K562 (cell line): ENCODE results near the gene PTPN1. TPM values are rescaled to one million over a fixed set of nuclear protein-coding genes. Genes with fewer than 3 reads are reported as not detected.
A peak's percentile ranks its signal among the peaks of the same experiment; 100 is the strongest.

ENCODE experiments used
- BCOR ChIP-seq: fragments of 450-650 bp; IDR thresholded peaks from 2 replicates; pipeline ENCODE4 v1.6.1; 2016
- CTCF ChIP-seq, 3 experiments: IDR thresholded peaks in 2 of 3; conservative IDR thresholded peaks in 1 of 3; 2 replicates each; pipeline ENCODE4 v1.5.1; 2011 to 2012; ENCODE audit warnings: low read length in 3 of 3, mild to moderate bottlenecking in 3 of 3, control low read depth in 2 of 3, improper control_type of control experiment in 1 of 3, inconsistent platforms in 1 of 3, low read depth in 1 of 3, mixed read lengths in 1 of 3, moderate library complexity in 1 of 3; ENCODE audit not compliant: insufficient read depth in 2 of 3
- FOXK2 ChIP-seq, 2 experiments: fragments of 450-650 bp; IDR thresholded peaks in 1 of 2; conservative IDR thresholded peaks in 1 of 2; 2 replicates each; pipeline ENCODE4 v1.6.1; 2016; ENCODE audit warnings: low read depth in 2 of 2, mild to moderate bottlenecking in 1 of 2
- GABPB1 ChIP-seq: sonication (generic); formaldehyde crosslinking; IDR thresholded peaks from 2 replicates; pipeline ENCODE4 v1.8.0; 2022; ENCODE audit warnings: mild to moderate bottlenecking, missing genetic modification reagents
- HOMEZ ChIP-seq: fragments of 250-450 bp; sonication (Bioruptor Pico); IDR thresholded peaks from 2 replicates; pipeline ENCODE4 v1.4.0; 2020; ENCODE audit warnings: mild to moderate bottlenecking, moderate library complexity
- HSF4 ChIP-seq: fragments of 250-450 bp; sonication (Bioruptor Pico); IDR thresholded peaks from 2 replicates; pipeline ENCODE4 v2.1.2; 2022; ENCODE audit warnings: mild to moderate bottlenecking, moderate library complexity, borderline replicate concordance
- JUND ChIP-seq, 2 experiments: IDR thresholded peaks; 2 replicates in 1 of 2; 3 replicates in 1 of 2; pipeline ENCODE4 v1.6.1; 2011; ENCODE audit warnings: borderline replicate concordance in 2 of 2, low read depth in 2 of 2, low read length in 2 of 2, improper control_type of control experiment in 1 of 2, missing biosample characterization in 1 of 2, missing genetic modification characterization in 1 of 2, missing genetic modification reagents in 1 of 2
- KDM4B ChIP-seq, 2 experiments: fragments of 450-650 bp in 1 of 2; sonication (generic) in 1 of 2; IDR thresholded peaks; 2 replicates each; pipeline ENCODE4 v1.6.1; 2016 to 2017; ENCODE audit warnings: borderline replicate concordance in 2 of 2, antibody characterized with exemption in 1 of 2, low read depth in 1 of 2, mild to moderate bottlenecking in 1 of 2
- MAZ ChIP-seq, 2 experiments: fragments of 450-650 bp in 1 of 2; sonication (generic) in 1 of 2; formaldehyde crosslinking; IDR thresholded peaks in 1 of 2; conservative IDR thresholded peaks in 1 of 2; 2 replicates each; pipeline versions ENCODE4 v1.4.0 to v1.5.0; 2020; ENCODE audit warnings: mild to moderate bottlenecking in 1 of 2, missing genetic modification reagents in 1 of 2
- MNT ChIP-seq, 2 experiments: fragments of 450-650 bp; conservative IDR thresholded peaks; 2 replicates each; pipeline ENCODE4 v1.6.1; 2017; ENCODE audit warnings: mild to moderate bottlenecking in 2 of 2, moderate library complexity in 2 of 2
- MTA3 ChIP-seq: fragments of 450-650 bp; formaldehyde crosslinking; IDR thresholded peaks from 2 replicates; pipeline ENCODE4 v1.6.1; 2017; ENCODE audit warnings: mild to moderate bottlenecking, borderline replicate concordance
- NR1H2 ChIP-seq: sonication (generic); formaldehyde crosslinking; IDR thresholded peaks from 2 replicates; pipeline ENCODE4 v1.4.0; 2020; ENCODE audit warnings: mild to moderate bottlenecking, missing genetic modification reagents
- OTX1 ChIP-seq: fragments of 450-650 bp; formaldehyde crosslinking; IDR thresholded peaks from 2 replicates; pipeline ENCODE4 v1.4.0; 2022; ENCODE audit warnings: mild to moderate bottlenecking
- STAG1 ChIP-seq: sonication (generic); formaldehyde crosslinking; IDR thresholded peaks from 2 replicates; pipeline ENCODE4 v1.5.0; 2020; ENCODE audit warnings: missing genetic modification reagents, borderline replicate concordance
- TFAP4 ChIP-seq: sonication (generic); formaldehyde crosslinking; IDR thresholded peaks from 2 replicates; pipeline ENCODE4 v1.8.0; 2022; ENCODE audit warnings: missing genetic modification reagents, mild to moderate bottlenecking, moderate library complexity, borderline replicate concordance
- ZBTB17 ChIP-seq: fragments of 450-650 bp; formaldehyde crosslinking; IDR thresholded peaks from 2 replicates; pipeline ENCODE4 v1.4.0; 2020; ENCODE audit warnings: mild to moderate bottlenecking
- ZKSCAN8 ChIP-seq: fragments of 200-800 bp; sonication (Bioruptor generic); IDR thresholded peaks from 2 replicates; pipeline ENCODE4 v1.6.1; 2016; ENCODE audit warnings: missing genetic modification characterization, missing compliant biosample characterization
- ZNF23 ChIP-seq: fragments of 250-450 bp; sonication (Bioruptor Pico); IDR thresholded peaks from 2 replicates; pipeline ENCODE4 v1.4.0; 2020; ENCODE audit warnings: mild to moderate bottlenecking
- ZNF282 ChIP-seq: sonication (generic); formaldehyde crosslinking; IDR thresholded peaks from 2 replicates; pipeline ENCODE4 v1.8.1; 2023; ENCODE audit warnings: missing genetic modification reagents
- ZNF644 ChIP-seq: fragments of 200-800 bp; sonication (Bioruptor generic); IDR thresholded peaks from 2 replicates; pipeline ENCODE4 v1.6.1; 2016; ENCODE audit warnings: low read depth, missing genetic modification characterization, missing compliant biosample characterization
- polyA plus RNA-seq, 8 experiments: library from polyadenylated mRNA; depleted of rRNA in 4 of 8; stranded (reverse) in 5 of 8; unstranded in 3 of 8; fragments of >200 nt; fragmentation: Nextera tagmentation in 2 of 8; fragmentation: Illumina TruSeq in 1 of 8; extraction: Ambion mirVana in 2 of 8; extraction: Trizol in 1 of 8; gene quantifications; 2 replicates each; pipeline versions ENCODE4 v1.2.1 to v1.2.3, GENCODE V29; 2011 to 2014; ENCODE audit warnings: inconsistent platforms in 1 of 8, missing spikeins in 1 of 8
- total RNA-seq, 7 experiments: library from RNA; depleted of rRNA in 6 of 7; stranded (reverse); fragments of >200 nt in 6 of 7; fragmentation: Illumina TruSeq in 2 of 7; extraction: Trizol in 2 of 7; gene quantifications; 2 replicates each; pipeline versions ENCODE4 v1.2.1 to v1.2.3, GENCODE V29; 2011 to 2021; ENCODE audit warnings: low replicate concordance in 1 of 7

Gene PTPN1
- total and polyA plus RNA-seq, 9 of the 15 experiments (the other 6 are each of a cell fraction or from before 2014, with no cell fraction given): 11.0 to 85.3 (median 54.0) TPM

GRCh38 chr20:50460608-50461267 is 49.4 kb upstream of the PTPN1 start (continued):
- no peak for TF ChIP-seq ZNF282
- 0 out of 2 replicates have a peak, but pooled peaks have one; percentile 42 for TF ChIP-seq JUND (IDR thresholded peaks at IDR 0.05; ENCODE audit: borderline replicate concordance, low read depth, low read length)
- no peak; the same call in 2 of the 3 replicates for TF ChIP-seq JUND (tag; IDR thresholded peaks at IDR 0.05; ENCODE audit: borderline replicate concordance, low read depth, low read length)
- TF ChIP-seq STAG1: peak; percentile 92
- peak; percentile 92 to 96 (median 94) for TF ChIP-seq CTCF (IDR thresholded peaks at IDR 0.05 in 2 of 3, conservative IDR thresholded peaks at IDR 0.05 in 1 of 3; ENCODE audit: insufficient read depth in 2 of 3, low read depth in 1 of 3, low read length in 3 of 3)
- TF ChIP-seq NR1H2: no peak
- TF ChIP-seq ZNF644 (tag): no peak
- peak; percentile 53; the same call in 1 of the 2 replicates for TF ChIP-seq GABPB1
- 0 out of 2 replicates have a peak, but pooled peaks have one; percentile 43 for TF ChIP-seq ZBTB17 (CRISPR knock-in tag)
- TF ChIP-seq MNT (conservative IDR thresholded peaks at IDR 0.05): 0 out of 4 replicates have a peak, but pooled peaks of 1 of the 2 experiments have one; percentile 37
- TF ChIP-seq KDM4B (IDR thresholded peaks at IDR 0.05; ENCODE audit: borderline replicate concordance in 2 of 2, low read depth in 1 of 2): no peak
- 0 out of 2 replicates have a peak, but pooled peaks have one; percentile 29 for TF ChIP-seq HOMEZ (CRISPR knock-in tag)
- TF ChIP-seq BCOR: peak; percentile 33; the same call in 1 of the 2 replicates
- TF ChIP-seq ZNF23 (CRISPR knock-in tag): no peak
- no peak for TF ChIP-seq ZKSCAN8 (CRISPR knock-in tag)
- peak; percentile 58 for TF ChIP-seq TFAP4 (CRISPR knock-in tag)
- 0 out of 2 replicates have a peak, but pooled peaks have one; percentile 32 for TF ChIP-seq MTA3
- TF ChIP-seq FOXK2 (conservative IDR thresholded peaks at IDR 0.05 in 1 of 2, IDR thresholded peaks at IDR 0.05 in 1 of 2; ENCODE audit: low read depth in 2 of 2): 0 out of 4 replicates have a peak, but pooled peaks of 1 of the 2 experiments have one; percentile 13
- no peak for TF ChIP-seq HSF4 (CRISPR knock-in tag)
- TF ChIP-seq MAZ (CRISPR knock-in tag; conservative IDR thresholded peaks at IDR 0.05 in 1 of 2, IDR thresholded peaks at IDR 0.05 in 1 of 2): peak; percentile 78 to 94
- TF ChIP-seq OTX1 (CRISPR knock-in tag): no peak
